Subcutaneous abdominal adipose tissue (tissue), 5 donors: ENCODE measurements around the gene COMMD3.

Experiments
- H3K27ac ChIP-seq: one replicate; pipeline ENCODE4 v1.7.0; 2013; ENCODE audit warnings: low read depth, mild to moderate bottlenecking, inconsistent platforms, low read length, moderate library complexity
- H3K27me3 ChIP-seq, 5 donors: one replicate each; pipeline ENCODE4 v1.7.0; 2013; ENCODE audit warnings: low read length in 5 of 5, inconsistent platforms in 1 of 5; ENCODE audit not compliant: control insufficient read depth in 5 of 5, insufficient read depth in 4 of 5
- H3K36me3 ChIP-seq, 5 donors: one replicate each; pipeline ENCODE4 v1.7.0; 2013; ENCODE audit warnings: low read length in 5 of 5; ENCODE audit not compliant: control insufficient read depth in 5 of 5, insufficient read depth in 5 of 5
- H3K4me1 ChIP-seq, 5 donors: one replicate each; pipeline ENCODE4 v1.7.0; 2013; ENCODE audit warnings: low read length in 5 of 5, mild to moderate bottlenecking in 3 of 5, moderate library complexity in 1 of 5; ENCODE audit not compliant: control insufficient read depth in 5 of 5, insufficient read depth in 5 of 5
- H3K4me3 ChIP-seq, 5 donors: one replicate each; pipeline ENCODE4 v1.7.0; 2013; ENCODE audit warnings: low read length in 5 of 5, low read depth in 1 of 5
- H3K9ac ChIP-seq, 5 donors: one replicate each; pipeline ENCODE4 v1.7.0; 2013; ENCODE audit warnings: low read length in 5 of 5, mild to moderate bottlenecking in 4 of 5, moderate library complexity in 3 of 5
- H3K9me3 ChIP-seq, 5 donors: one replicate each; pipeline ENCODE4 v1.7.0; 2013; ENCODE audit warnings: low read length in 5 of 5; ENCODE audit not compliant: control insufficient read depth in 5 of 5
- donor health status: healthy.
- donor health status: healthy.
- donor health status: healthy.
- donor health status: healthy.
- donor health status: healthy.

Gene COMMD3

GRCh38 chr10:22324413-22324812 is 8.2 kb downstream of the COMMD3 start:
- Histone ChIP-seq H3K36me3 (peaks cover 6 to 18% (median 9%) of the 10 kb centered on the region in 5 donors), H3K27me3 (peaks cover 0 to 18% (median 2%) of the 10 kb centered on the region in 5 donors), H3K9ac (peak overlapping the region in 1 of 5 donors; percentile 68), H3K4me1 (peaks cover 0 to 43% (median 41%) of the 10 kb centered on the region in 5 donors), H3K4me3 (no peak overlapping the region), H3K9me3 (no peaks in the 10 kb centered on the region), H3K27ac (no peak overlapping the region)

- Histone ChIP-seq H3K27me3 (peaks cover 0 to 18% (median 2%) of the 10 kb centered on the region in 5 donors), H3K27ac (peak overlapping the region; percentile 32), H3K36me3 (peaks cover 10 to 23% (median 14%) of the 10 kb centered on the region in 5 donors), H3K9me3 (no peaks in the 10 kb centered on the region), H3K4me3 (peak overlapping the region; percentile 66 to 80 (median 71)), H3K9ac (peak overlapping the region in 4 of 5 donors; percentile 51 to 75 (median 64)), H3K4me1 (peaks cover 0 to 39% (median 38%) of the 10 kb centered on the region in 5 donors)
Measured at GRCh38 chr10:22324893-22325271, 8.7 kb downstream of the COMMD3 start.

- Histone ChIP-seq H3K9me3 (no peaks in the 10 kb centered on the region), H3K36me3 (peaks cover 13 to 28% (median 15%) of the 10 kb centered on the region in 5 donors), H3K4me1 (peaks cover 0 to 35% (median 35%) of the 10 kb centered on the region in 5 donors), H3K9ac (peak overlapping the region in 4 of 5 donors; percentile 61 to 75 (median 65)), H3K27ac (peak overlapping the region; percentile 37), H3K4me3 (peak overlapping the region; percentile 66 to 80 (median 71)), H3K27me3 (peaks cover 0 to 18% (median 2%) of the 10 kb centered on the region in 5 donors)
Measured at GRCh38 chr10:22325272-22326144, 9.3 kb downstream of the COMMD3 start.

- peaks cover 0 to 18% (median 2%) of the 10 kb centered on the region in 5 donors for H3K27me3 ChIP-seq
- peak overlapping the region in 3 of 5 donors; percentile 10 to 62 (median 52) for H3K9ac ChIP-seq
- no peaks in the 10 kb centered on the region for H3K9me3 ChIP-seq
- peak overlapping the region; percentile 37 for H3K27ac ChIP-seq
- peak overlapping the region; percentile 64 to 73 (median 67) for H3K4me3 ChIP-seq
- H3K4me1 ChIP-seq: peaks cover 0 to 35% (median 35%) of the 10 kb centered on the region in 5 donors
- peaks cover 13 to 28% (median 15%) of the 10 kb centered on the region in 5 donors for H3K36me3 ChIP-seq
Measured at GRCh38 chr10:22326145-22326702, 10.0 kb downstream of the COMMD3 start.

GRCh38 chr10:22329150-22329549 is 13.0 kb downstream of the COMMD3 start:
- peaks cover 13 to 28% (median 15%) of the 10 kb centered on the region in 5 donors for H3K36me3 ChIP-seq
- H3K27me3 ChIP-seq: peaks cover 0 to 10% (median 4%) of the 10 kb centered on the region in 5 donors
- no peak overlapping the region for H3K27ac ChIP-seq
- H3K4me3 ChIP-seq: no peak overlapping the region
- H3K9ac ChIP-seq: no peak overlapping the region
- peaks cover 0 to 26% (median 21%) of the 10 kb centered on the region in 5 donors for H3K4me1 ChIP-seq
- peaks cover 0 to 3% (median 0%) of the 10 kb centered on the region in 5 donors for H3K9me3 ChIP-seq

GRCh38 chr10:22332116-22332692 is 16.0 kb downstream of the COMMD3 start:
- H3K9ac ChIP-seq: no peak overlapping the region
- no peak overlapping the region for H3K27ac ChIP-seq
- H3K36me3 ChIP-seq: peaks cover 12 to 21% (median 14%) of the 10 kb centered on the region in 5 donors
- peaks cover 20 to 36% (median 29%) of the 10 kb centered on the region in 5 donors for H3K27me3 ChIP-seq
- H3K9me3 ChIP-seq: peaks cover 0 to 3% (median 0%) of the 10 kb centered on the region in 5 donors
- H3K4me1 ChIP-seq: peaks cover 0 to 37% (median 32%) of the 10 kb centered on the region in 5 donors
- no peak overlapping the region for H3K4me3 ChIP-seq

- Histone ChIP-seq H3K9me3 (peaks cover 0 to 3% (median 0%) of the 10 kb centered on the region in 5 donors), H3K4me3 (peak overlapping the region in 3 of 5 donors; percentile 1 to 79 (median 38)), H3K36me3 (peaks cover 12 to 20% (median 14%) of the 10 kb centered on the region in 5 donors), H3K4me1 (peaks cover 0 to 37% (median 32%) of the 10 kb centered on the region in 5 donors), H3K27ac (no peak overlapping the region), H3K27me3 (peaks cover 32 to 46% (median 40%) of the 10 kb centered on the region in 5 donors), H3K9ac (no peak overlapping the region)
Measured at GRCh38 chr10:22333167-22333974, 17.2 kb downstream of the COMMD3 start.

- Histone ChIP-seq H3K4me3 (peak overlapping the region in 4 of 5 donors; percentile 29 to 79 (median 78)), H3K4me1 (peaks cover 0 to 37% (median 32%) of the 10 kb centered on the region in 5 donors), H3K36me3 (peaks cover 11 to 14% (median 12%) of the 10 kb centered on the region in 5 donors), H3K27ac (no peak overlapping the region), H3K9me3 (peaks cover 0 to 3% (median 0%) of the 10 kb centered on the region in 5 donors), H3K27me3 (peaks cover 35 to 52% (median 45%) of the 10 kb centered on the region in 5 donors), H3K9ac (no peak overlapping the region)
Measured at GRCh38 chr10:22333975-22334282, 17.7 kb downstream of the COMMD3 start.
